AG20443 (cell line): ENCODE data around the gene IL36B.

Experiments used
- DNase-seq: peaks from one replicate; pipeline ENCODE4 v3.0.0; 2012; ENCODE audit warnings: low spot score, mixed read lengths

IL36B gene

GRCh38 chr2:113009622-113010021 is 43.0 kb downstream of the IL36B start:
- DNase-seq = no peak

GRCh38 chr2:113007250-113007649 is 45.4 kb downstream of the IL36B start:
- no peak for DNase-seq

GRCh38 chr2:113005030-113005509 is 47.6 kb downstream of the IL36B start, which contains the start of gene IL36A:
Gene IL36A (plus strand): TSS chr2:113005459. CDS start chr2:113005872, 413 bp downstream.
- DNase-seq = no peak

- no peak for DNase-seq
Observed at GRCh38 chr2:113002677-113003076, 50.0 kb downstream of the IL36B start.

GRCh38 chr2:113000436-113000835 is 52.2 kb downstream of the IL36B start:
- DNase-seq = no peak

GRCh38 chr2:112997151-112997550 is 55.5 kb downstream of the IL36B start:
- DNase-seq = no peak

- no peak for DNase-seq
Observed at GRCh38 chr2:112996635-112997034, 56.0 kb downstream of the IL36B start.

- DNase-seq = no peak
Observed at GRCh38 chr2:112995346-112995920, 57.2 kb downstream of the IL36B start.

GRCh38 chr2:112994648-112995047 is 58.0 kb downstream of the IL36B start:
- no peak for DNase-seq

GRCh38 chr2:112993831-112994230 is 58.8 kb downstream of the IL36B start:
- no peak for DNase-seq

- DNase-seq = no peak
Observed at GRCh38 chr2:112989611-112990010, 63.1 kb downstream of the IL36B start.

- DNase-seq = no peak
Observed at GRCh38 chr2:112985090-112985489, 67.6 kb downstream of the IL36B start.

- DNase-seq = no peak
Observed at GRCh38 chr2:112980537-112980936, 72.1 kb downstream of the IL36B start.

- DNase-seq = no peak
Observed at GRCh38 chr2:112979731-112980130, 72.9 kb downstream of the IL36B start.

- no peak for DNase-seq
Observed at GRCh38 chr2:112977559-112978056, 75.1 kb downstream of the IL36B start, which contains the start of gene IL36G. Gene IL36G (plus strand): TSS chr2:112978006. CDS start chr2:112978639, 633 bp downstream.
